GM12864 (cell line): ENCODE results near the gene TPRX1.
"Not testable (repeated sequence)": the region's sequence is repeated elsewhere in the genome, so short reads cannot be mapped to it uniquely, and the experiment has no call there.

ENCODE experiments used
- DNase-seq: peaks from one replicate; pipeline ENCODE4 v3.0.0-alpha.2; 2011; ENCODE audit warnings: low read depth
- H3K4me3 ChIP-seq: 2 replicates; pipeline ENCODE4 v1.5.1; 2011; ENCODE audit warnings: mild to moderate bottlenecking, low read depth, low read length, control low read depth
- CTCF ChIP-seq: IDR thresholded peaks from 2 replicates; pipeline ENCODE4 v1.5.1; 2011; ENCODE audit warnings: low read depth, mild to moderate bottlenecking, moderate library complexity, low read length, control low read depth, inconsistent platforms; ENCODE audit errors: missing control alignments

Gene TPRX1

GRCh38 chr19:47798904-47799266 lies 5.5 kb downstream of the TPRX1 start:
- no peak for TF ChIP-seq CTCF
- H3K4me3 ChIP-seq, result no peak overlapping the region

GRCh38 chr19:47797996-47798903 lies 6.1 kb downstream of the TPRX1 start:
- no peak for DNase-seq
- no peak for TF ChIP-seq CTCF
- no peak overlapping the region for H3K4me3 ChIP-seq

More at GRCh38 chr19:47798904-47799266, 5.5 kb downstream of the TPRX1 start:
- DNase-seq, result no peak

GRCh38 chr19:47796785-47797184 lies 7.6 kb downstream of the TPRX1 start:
- DNase-seq, result no peak
- no peak overlapping the region for H3K4me3 ChIP-seq
- no peak for TF ChIP-seq CTCF

- DNase-seq, result no peak
- no peak for TF ChIP-seq CTCF
- H3K4me3 ChIP-seq, result no peak overlapping the region
These were observed 9.8 kb downstream of the TPRX1 start for GRCh38 chr19:47794526-47794925.

GRCh38 chr19:47792616-47793015 lies 11.7 kb downstream of the TPRX1 start:
- DNase-seq, result no peak
- TF ChIP-seq CTCF, result no peak
- H3K4me3 ChIP-seq, result no peak overlapping the region

- DNase-seq, result no peak
- TF ChIP-seq CTCF, result peak; percentile 80
These were observed 13.9 kb downstream of the TPRX1 start for GRCh38 chr19:47790398-47790814.

GRCh38 chr19:47789811-47790210 lies 14.5 kb downstream of the TPRX1 start:
- H3K4me3 ChIP-seq, DNase-seq: not testable (repeated sequence)

More at GRCh38 chr19:47790398-47790814, 13.9 kb downstream of the TPRX1 start:
- H3K4me3 ChIP-seq, result no peak overlapping the region

GRCh38 chr19:47787307-47787706 lies 17.0 kb downstream of the TPRX1 start:
- H3K4me3 ChIP-seq, DNase-seq: not testable (repeated sequence)
